Hepatocyte (in vitro differentiated cells): ENCODE results near the gene ATP2B3.

Source experiments
- CTCF ChIP-seq: fragments of 200-600 bp; sonication (generic); IDR thresholded peaks from 2 replicates; pipeline ENCODE4 v1.5.1; 2016; ENCODE audit warnings: antibody characterized with exemption, mild to moderate bottlenecking; ENCODE audit not compliant: poor library complexity
- EZH2phosphoT487 ChIP-seq: fragments of 200-600 bp; sonication (generic); IDR thresholded peaks from one replicate; pipeline ENCODE4 v1.6.1; 2018; ENCODE audit warnings: antibody characterized with exemption, mild to moderate bottlenecking, low read depth, moderate library complexity; ENCODE audit not compliant: unreplicated experiment, severe bottlenecking

GRCh38 chrX:153625271-153626024 is 108.0 kb downstream of the ATP2B3 start:
- no peak for TF ChIP-seq CTCF
- TF ChIP-seq EZH2phosphoT487 = no peak
